ENCODE data around the gene AP1S2.

- TF ChIP-seq, protein P1, sequence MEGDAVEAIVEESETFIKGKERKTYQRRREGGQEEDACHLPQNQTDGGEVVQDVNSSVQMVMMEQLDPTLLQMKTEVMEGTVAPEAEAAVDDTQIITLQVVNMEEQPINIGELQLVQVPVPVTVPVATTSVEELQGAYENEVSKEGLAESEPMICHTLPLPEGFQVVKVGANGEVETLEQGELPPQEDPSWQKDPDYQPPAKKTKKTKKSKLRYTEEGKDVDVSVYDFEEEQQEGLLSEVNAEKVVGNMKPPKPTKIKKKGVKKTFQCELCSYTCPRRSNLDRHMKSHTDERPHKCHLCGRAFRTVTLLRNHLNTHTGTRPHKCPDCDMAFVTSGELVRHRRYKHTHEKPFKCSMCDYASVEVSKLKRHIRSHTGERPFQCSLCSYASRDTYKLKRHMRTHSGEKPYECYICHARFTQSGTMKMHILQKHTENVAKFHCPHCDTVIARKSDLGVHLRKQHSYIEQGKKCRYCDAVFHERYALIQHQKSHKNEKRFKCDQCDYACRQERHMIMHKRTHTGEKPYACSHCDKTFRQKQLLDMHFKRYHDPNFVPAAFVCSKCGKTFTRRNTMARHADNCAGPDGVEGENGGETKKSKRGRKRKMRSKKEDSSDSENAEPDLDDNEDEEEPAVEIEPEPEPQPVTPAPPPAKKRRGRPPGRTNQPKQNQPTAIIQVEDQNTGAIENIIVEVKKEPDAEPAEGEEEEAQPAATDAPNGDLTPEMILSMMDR (conservative IDR thresholded peaks at IDR 0.05) = no peak
- TF ChIP-seq ZFX (IDR thresholded peaks at IDR 0.05) = no peak
These were observed 48.6 kb upstream of the AP1S2 start for GRCh38 chrX:15903186-15903681.
